Liver (tissue), 3 donors: ENCODE data around the gene RAD51.

ENCODE experiments used
- EGR1 ChIP-seq, 2 donors: IDR thresholded peaks; 2 replicates each; pipeline ENCODE4 v1.6.1; 2016 to 2018; ENCODE audit warnings: antibody characterized with exemption in 2 of 2, low read depth in 2 of 2
- GABPA ChIP-seq, 2 donors: IDR thresholded peaks in 1 of 2; conservative IDR thresholded peaks in 1 of 2; 2 replicates each; pipeline ENCODE4 v1.6.1; 2016; ENCODE audit warnings: antibody characterized with exemption in 2 of 2, mild to moderate bottlenecking in 1 of 2, moderate library complexity in 1 of 2
- RAD21 ChIP-seq, 2 donors: IDR thresholded peaks; 2 replicates each; pipeline ENCODE4 v1.6.1; 2016; ENCODE audit warnings: antibody characterized with exemption in 2 of 2, mild to moderate bottlenecking in 2 of 2
- REST ChIP-seq: IDR thresholded peaks from 2 replicates; pipeline ENCODE4 v1.6.1; 2016; ENCODE audit warnings: antibody characterized with exemption, mild to moderate bottlenecking
- RXRA ChIP-seq, 2 donors: IDR thresholded peaks; 2 replicates each; pipeline ENCODE4 v1.6.1; 2017 to 2018; ENCODE audit warnings: antibody characterized with exemption in 2 of 2, mild to moderate bottlenecking in 1 of 2
- TAF1 ChIP-seq: conservative IDR thresholded peaks from 2 replicates; pipeline ENCODE4 v1.6.1; 2016; ENCODE audit warnings: antibody characterized with exemption, mild to moderate bottlenecking
- YY1 ChIP-seq: IDR thresholded peaks from 2 replicates; pipeline ENCODE4 v1.6.1; 2016; ENCODE audit warnings: antibody characterized with exemption, mild to moderate bottlenecking
- TF ChIP-seq, protein P1 (sequence below): fragments of 150-350 bp; IDR thresholded peaks from 2 replicates; pipeline ENCODE4 v1.5.1; 2017; ENCODE audit warnings: improper control_type of control experiment, low read depth, low read length; ENCODE audit not compliant: missing input control
- donor health status: healthy.
- donor health status: healthy.

DNA sequence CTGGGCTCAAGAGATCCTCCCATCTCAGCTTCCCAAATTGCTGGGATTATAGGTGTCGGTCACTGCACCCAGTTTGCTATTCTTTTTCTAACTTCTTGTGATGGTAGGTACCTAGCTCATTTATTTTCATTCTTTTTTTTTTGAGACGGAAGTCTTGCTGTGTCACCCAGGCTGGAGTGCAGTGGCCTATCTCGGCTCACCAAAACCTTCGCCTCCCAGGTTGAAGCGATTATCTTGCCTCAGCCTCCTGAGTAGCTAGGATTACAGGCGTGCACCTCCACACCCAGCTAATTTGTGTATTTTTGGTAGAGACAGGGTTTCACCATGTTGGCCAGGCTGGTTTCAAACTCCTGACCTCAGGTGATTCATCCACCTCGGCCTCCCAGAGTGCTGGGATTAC, 30.1 kb upstream of the RAD51 start:
- TF ChIP-seq, protein P1, sequence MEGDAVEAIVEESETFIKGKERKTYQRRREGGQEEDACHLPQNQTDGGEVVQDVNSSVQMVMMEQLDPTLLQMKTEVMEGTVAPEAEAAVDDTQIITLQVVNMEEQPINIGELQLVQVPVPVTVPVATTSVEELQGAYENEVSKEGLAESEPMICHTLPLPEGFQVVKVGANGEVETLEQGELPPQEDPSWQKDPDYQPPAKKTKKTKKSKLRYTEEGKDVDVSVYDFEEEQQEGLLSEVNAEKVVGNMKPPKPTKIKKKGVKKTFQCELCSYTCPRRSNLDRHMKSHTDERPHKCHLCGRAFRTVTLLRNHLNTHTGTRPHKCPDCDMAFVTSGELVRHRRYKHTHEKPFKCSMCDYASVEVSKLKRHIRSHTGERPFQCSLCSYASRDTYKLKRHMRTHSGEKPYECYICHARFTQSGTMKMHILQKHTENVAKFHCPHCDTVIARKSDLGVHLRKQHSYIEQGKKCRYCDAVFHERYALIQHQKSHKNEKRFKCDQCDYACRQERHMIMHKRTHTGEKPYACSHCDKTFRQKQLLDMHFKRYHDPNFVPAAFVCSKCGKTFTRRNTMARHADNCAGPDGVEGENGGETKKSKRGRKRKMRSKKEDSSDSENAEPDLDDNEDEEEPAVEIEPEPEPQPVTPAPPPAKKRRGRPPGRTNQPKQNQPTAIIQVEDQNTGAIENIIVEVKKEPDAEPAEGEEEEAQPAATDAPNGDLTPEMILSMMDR, result no peak
- TF ChIP-seq GABPA (IDR thresholded peaks at IDR 0.05 in 1 of 2, conservative IDR thresholded peaks at IDR 0.05 in 1 of 2) (no peak), YY1 (no peak), EGR1 (IDR thresholded peaks at IDR 0.05; ENCODE audit: low read depth in 2 of 2) (no peak), REST (no peak), TAF1 (no peak), RAD21 (IDR thresholded peaks at IDR 0.05) (no peak), RXRA (IDR thresholded peaks at IDR 0.05) (no peak)
